COR-L47 (cell line): ENCODE results near the gene TRAPPC11.
"Not testable (repeated sequence)": the region's sequence is repeated elsewhere in the genome, so short reads cannot be mapped to it uniquely, and the experiment has no call there.

Experiments
- DNase-seq: peaks from one replicate; lab custom pipeline; 2025; lab: John Stamatoyannopoulos, UW

Gene TRAPPC11

DNA sequence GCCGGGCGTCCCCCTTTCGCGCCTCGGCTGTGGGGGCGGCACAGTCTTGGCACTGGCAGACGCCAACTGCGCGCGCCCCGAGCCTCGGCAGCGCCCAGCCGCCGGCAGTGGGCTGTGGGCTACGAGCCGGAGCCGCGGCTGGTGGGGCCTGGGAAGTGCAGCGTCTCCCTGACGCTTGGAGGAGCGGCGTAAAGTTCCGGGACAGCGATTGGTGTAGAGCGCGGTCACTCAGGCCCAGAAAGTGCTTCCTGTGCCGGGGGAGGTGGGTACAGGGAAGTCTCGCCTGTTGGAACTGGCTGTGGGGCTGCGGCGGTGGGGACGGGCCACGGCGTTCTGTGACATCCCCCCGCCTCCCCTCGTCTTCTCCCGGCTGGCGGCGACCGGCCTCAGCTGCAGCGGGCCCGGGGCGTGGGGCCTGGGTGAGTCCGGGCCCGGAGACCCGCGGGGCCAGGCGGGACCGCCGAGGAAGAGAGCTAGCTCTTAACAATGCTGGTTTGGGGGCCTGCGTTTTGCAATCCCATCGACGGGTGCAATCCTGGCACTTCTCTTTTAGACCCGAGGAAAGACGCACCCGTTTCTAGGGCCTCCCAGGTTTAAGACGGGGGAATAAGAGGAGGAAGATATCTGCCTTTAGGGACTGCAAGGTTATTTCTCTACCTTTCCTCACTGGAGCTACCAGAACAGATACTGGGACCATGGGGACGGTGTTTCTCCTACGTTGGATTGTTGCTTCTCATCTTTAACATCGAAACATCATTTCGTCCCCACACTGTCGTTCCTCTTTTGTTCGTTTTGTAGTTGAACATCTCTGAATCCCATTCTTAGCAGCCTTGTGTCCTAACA lies at the start of gene TRAPPC11, which contains the start of gene RWDD4:
TSS of gene TRAPPC11 (plus strand) at position 265 of the 843 bp plus-strand sequence. CDS start 4,575 bp downstream, outside the sequence.
TSS of gene RWDD4 (minus strand) at position 157 of the 843 bp plus-strand sequence. CDS start 233 bp downstream, outside the sequence.
- peak; percentile 96 for DNase-seq

DNA sequence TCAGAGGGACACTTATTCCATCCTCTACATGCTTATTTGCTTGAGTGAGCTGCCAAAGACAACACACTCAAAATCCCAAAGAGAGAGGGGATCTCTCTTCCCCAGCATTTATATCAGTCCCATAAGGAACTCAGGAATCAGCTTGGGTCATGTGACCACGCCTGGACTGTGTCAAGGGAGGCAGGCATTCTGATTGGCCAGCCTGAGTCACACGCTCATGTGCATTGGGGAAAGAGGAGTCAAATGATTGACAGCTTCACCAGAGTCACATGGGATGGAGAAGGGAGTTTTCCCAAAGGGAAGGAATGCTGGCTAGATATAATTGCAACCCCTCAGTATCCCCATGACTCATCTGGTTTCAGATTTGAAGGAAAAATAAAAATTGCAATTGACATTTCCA lies 49.1 kb upstream of the TRAPPC11 start:
- DNase-seq, result no peak

GRCh38 chr4:183610613-183611012 lies 48.5 kb upstream of the TRAPPC11 start:
- DNase-seq, result no peak

DNA sequence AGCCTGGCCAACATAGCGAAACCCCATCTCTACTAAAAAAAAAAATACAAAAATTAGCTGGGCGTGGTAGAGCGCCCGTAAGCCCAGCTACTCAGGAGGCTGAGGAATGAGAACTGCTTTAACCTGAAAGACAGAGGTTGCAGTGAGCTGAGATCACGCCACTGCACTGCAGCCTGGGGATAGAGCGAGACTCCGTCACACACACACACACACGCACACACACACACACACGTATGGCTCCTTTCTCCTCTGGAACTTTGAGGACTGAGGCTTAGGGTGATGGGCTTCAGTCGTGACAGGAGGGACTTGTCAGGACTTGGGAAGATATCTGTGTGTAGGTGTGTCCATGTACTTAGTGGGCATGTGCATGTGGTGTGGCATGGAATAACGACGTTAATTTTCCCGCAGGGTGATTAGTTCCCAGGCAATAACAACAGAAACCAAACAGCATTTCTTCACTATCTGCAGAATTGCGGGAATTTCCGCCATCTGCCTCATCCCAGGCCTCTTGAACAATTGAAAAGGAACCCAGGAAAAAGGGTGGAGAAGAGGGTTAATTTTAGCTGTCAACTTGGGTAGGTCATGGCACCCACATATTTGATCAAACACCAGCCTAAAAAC lies 47.8 kb upstream of the TRAPPC11 start:
- DNase-seq, result no peak

GRCh38 chr4:183612329-183613250 lies 46.5 kb upstream of the TRAPPC11 start:
- no peak for DNase-seq

- DNase-seq, result no peak
These were observed 42.0 kb upstream of the TRAPPC11 start for GRCh38 chr4:183617075-183617474.

DNA sequence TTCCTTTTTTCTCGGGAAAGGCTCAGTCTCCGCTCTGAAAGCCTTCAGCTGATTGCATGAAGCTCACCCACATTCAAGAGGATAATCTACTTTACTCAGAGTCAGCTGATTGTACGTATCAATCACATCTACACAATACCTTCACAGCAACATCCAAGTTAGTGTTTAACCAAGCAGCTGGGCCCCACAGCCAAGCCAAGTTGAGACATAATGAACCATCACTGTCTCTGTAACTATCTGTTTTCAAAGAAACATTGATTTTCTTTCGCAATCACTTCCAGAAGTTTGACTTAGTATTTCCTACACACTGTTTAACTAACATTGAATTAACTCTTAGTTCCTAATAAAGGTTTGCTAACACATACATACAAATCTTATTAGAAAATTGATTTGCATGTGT lies 40.4 kb upstream of the TRAPPC11 start:
- no peak for DNase-seq

DNA sequence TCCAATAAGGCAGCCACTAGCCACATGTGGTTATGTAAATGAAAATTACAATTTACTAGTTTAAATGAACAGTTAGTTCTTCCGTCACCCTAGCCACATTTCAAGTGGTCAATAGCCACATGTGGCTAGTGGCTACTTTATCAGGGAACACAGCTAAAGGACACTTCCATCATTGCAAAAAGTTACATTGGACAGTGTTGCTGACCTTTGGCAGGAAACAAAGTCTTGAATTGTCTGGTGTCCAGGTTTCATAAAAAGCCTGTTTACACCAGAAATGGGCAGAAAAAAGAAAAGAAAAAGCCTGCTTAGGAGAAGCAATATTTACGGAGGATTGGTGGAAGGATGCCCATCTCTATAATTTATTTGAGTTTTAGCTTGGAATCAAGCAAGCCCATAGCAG lies 38.7 kb upstream of the TRAPPC11 start:
- DNase-seq, result no peak

GRCh38 chr4:183621875-183622274 lies 37.2 kb upstream of the TRAPPC11 start:
- DNase-seq, result no peak

DNA sequence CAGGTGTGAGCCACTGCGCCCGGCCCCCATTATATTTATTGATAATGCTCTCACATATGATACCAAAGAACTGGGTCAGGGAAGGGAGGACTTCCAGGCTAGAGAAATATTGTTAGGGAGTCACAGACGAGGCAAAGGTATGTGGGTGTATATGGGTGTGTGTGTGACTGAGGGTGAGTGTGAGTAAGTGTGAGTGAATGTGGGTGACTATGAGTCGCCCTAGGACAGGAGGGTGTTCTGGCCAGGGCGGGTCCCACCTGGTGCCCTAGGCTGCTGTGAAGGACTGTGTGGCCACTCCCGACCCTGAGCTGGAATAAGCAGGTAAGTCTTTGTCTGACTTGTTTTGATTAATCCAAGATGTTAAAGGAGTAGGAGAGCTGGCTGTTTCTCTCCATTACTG lies 34.5 kb upstream of the TRAPPC11 start:
- no peak for DNase-seq

- DNase-seq, result no peak
These were observed 32.9 kb upstream of the TRAPPC11 start for GRCh38 chr4:183626168-183626567.

GRCh38 chr4:183627286-183627685 lies 31.8 kb upstream of the TRAPPC11 start:
- DNase-seq, result not testable (repeated sequence)

GRCh38 chr4:183627979-183628588 lies 31.0 kb upstream of the TRAPPC11 start:
- DNase-seq, result no peak

- no peak for DNase-seq
These were observed 27.4 kb upstream of the TRAPPC11 start for GRCh38 chr4:183631577-183632198.

DNA sequence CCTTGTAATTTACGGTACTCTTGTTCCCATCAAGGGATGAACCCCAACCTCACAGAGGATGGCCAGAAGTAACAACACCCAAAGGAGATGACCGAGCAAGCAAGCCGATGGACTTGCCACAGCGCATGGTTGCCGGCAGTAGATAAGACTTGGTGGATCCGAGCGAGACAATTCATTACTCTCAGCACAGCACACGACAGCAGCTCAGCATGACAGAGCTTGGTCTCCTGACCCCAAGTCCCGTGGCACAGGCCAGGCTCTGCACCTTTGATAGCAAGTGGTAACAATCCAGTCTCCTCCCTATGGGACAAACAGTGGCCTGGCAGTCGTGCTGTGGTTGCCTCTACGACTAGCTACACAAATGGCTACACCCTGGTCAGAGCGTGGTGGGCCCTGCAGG lies 26.4 kb upstream of the TRAPPC11 start:
- no peak for DNase-seq

GRCh38 chr4:183633476-183634400 lies 25.4 kb upstream of the TRAPPC11 start:
- no peak for DNase-seq

DNA sequence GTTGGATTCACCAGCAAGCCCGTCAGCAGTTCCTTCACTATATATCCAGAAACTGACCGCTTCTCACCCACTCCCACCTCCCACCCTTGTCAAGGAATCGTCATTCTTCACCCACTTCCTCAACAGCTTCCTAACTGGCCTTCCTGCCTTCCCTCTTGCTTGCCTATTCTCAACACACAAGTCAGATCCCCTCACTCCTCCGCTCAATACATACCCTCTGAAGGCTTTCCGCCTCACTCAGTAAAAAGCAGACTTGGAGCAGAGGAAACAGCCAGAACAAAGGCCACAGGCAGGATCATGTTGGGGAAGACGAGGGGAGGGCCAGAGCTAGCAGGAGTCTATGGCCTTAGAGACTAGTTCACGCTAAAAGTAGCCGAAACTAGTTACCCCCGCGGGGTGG lies 23.8 kb upstream of the TRAPPC11 start:
- no peak for DNase-seq

- DNase-seq, result no peak
These were observed 23.4 kb upstream of the TRAPPC11 start for GRCh38 chr4:183635741-183636140.

GRCh38 chr4:183636503-183636902 lies 22.6 kb upstream of the TRAPPC11 start:
- no peak for DNase-seq

DNA sequence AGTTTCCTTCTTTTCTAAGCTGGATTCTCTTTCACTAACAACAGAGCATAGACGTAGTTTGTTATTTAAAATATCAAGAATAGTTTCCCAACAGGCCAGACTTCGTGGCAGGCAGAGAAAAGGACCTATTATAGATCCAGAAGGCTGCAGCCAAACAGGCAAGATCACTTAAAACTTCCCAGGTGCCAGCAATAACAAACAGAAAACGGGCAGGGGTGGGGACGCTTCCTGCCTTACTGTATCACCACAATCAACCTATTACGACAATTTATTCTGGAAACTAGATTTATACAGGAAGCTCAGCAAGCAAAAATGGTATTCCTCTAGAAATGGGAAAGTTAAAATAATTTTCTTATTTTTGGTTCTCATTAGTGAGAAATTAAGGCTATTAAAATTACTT lies 22.2 kb upstream of the TRAPPC11 start:
- no peak for DNase-seq
